Measurements from ENCODE around the gene KCNAB1. TPM values are rescaled to one million over a fixed set of nuclear protein-coding genes. Genes with fewer than 3 reads are reported as not detected.

The KCNAB1 gene
- total RNA-seq, 1 experiment from 2014 or later = not detected

GRCh38 chr3:156180077-156180476 is 59.7 kb downstream of the KCNAB1 start:
- Histone ChIP-seq H2AFZ (ENCODE audit: low read depth, low read length, poor library complexity, severe bottlenecking) (no peak overlapping the region), H3K9me2 (ENCODE audit: insufficient read depth) (no peaks in the 10 kb centered on the region), H3K9me3 (ENCODE audit: control insufficient read depth in 1 of 2, insufficient read depth in 1 of 2, low read depth in 1 of 2, low read length in 2 of 2) (no peaks in the 10 kb centered on the region), H3K9ac (ENCODE audit: low read length) (no peak overlapping the region), H3K36me3 (ENCODE audit: control insufficient read depth in 1 of 2, insufficient read depth in 2 of 2, low read length in 2 of 2) (no peaks in the 10 kb centered on the region), H3K79me2 (ENCODE audit: insufficient read depth, low read length) (no peaks in the 10 kb centered on the region), H3K4me2 (ENCODE audit: low read length) (no peak overlapping the region), H3K4me3 (replicated peaks in 1 of 2; ENCODE audit: low read depth in 1 of 2, low read length in 2 of 2) (no peak overlapping the region), H3K27ac (ENCODE audit: low read depth, low read length) (no peak overlapping the region), H4K20me1 (ENCODE audit: insufficient read depth) (no peaks in the 10 kb centered on the region), H3K4me1 (ENCODE audit: control insufficient read depth in 1 of 2, insufficient read depth in 2 of 2, low read length in 2 of 2) (no peaks in the 10 kb centered on the region), H3K27me3 (ENCODE audit: insufficient read depth, low read length) (no peaks in the 10 kb centered on the region)
- DNase-seq (ENCODE audit: low read depth, low spot score) (no peak), ATAC-seq (no peak)
- intact Hi-C loops (cut with micrococcal nuclease) = no loop called here
- TF ChIP-seq ZNF274 (IDR thresholded peaks at IDR 0.05; ENCODE audit: low read depth, low read length) (no peak), CBX3 (IDR thresholded peaks at IDR 0.05; ENCODE audit: low read depth) (no peak), POLR2AphosphoS5 (IDR thresholded peaks at IDR 0.05; ENCODE audit: low read depth, low read length) (no peak), SIN3A (IDR thresholded peaks at IDR 0.05; ENCODE audit: low read depth) (no peak), REST (IDR thresholded peaks at IDR 0.05; ENCODE audit: low read depth) (no peak), MAX (IDR thresholded peaks at IDR 0.05) (no peak), CTCF (IDR thresholded peaks at IDR 0.05 in 2 of 3, conservative IDR thresholded peaks at IDR 0.05 in 1 of 3; ENCODE audit: borderline replicate concordance in 1 of 3, insufficient read depth in 1 of 3, low read depth in 2 of 3, low read length in 2 of 3) (no peak), EZH2phosphoT487 (IDR thresholded peaks at IDR 0.05; ENCODE audit: borderline replicate concordance) (no peak), EGR1 (IDR thresholded peaks at IDR 0.05; ENCODE audit: low read depth) (no peak), RAD21 (IDR thresholded peaks at IDR 0.05; ENCODE audit: low read depth) (no peak), ZFX (IDR thresholded peaks at IDR 0.05) (no peak), TCF7L2 (IDR thresholded peaks at IDR 0.05; ENCODE audit: borderline replicate concordance, extremely low read depth, insufficient read depth, insufficient read length) (no peak), ATF3 (IDR thresholded peaks at IDR 0.05) (no peak), ELF1 (IDR thresholded peaks at IDR 0.05; ENCODE audit: borderline replicate concordance, low read depth) (no peak), SRF (IDR thresholded peaks at IDR 0.05; ENCODE audit: low read depth) (no peak), EZH2 (IDR thresholded peaks at IDR 0.05) (no peak), SP1 (IDR thresholded peaks at IDR 0.05; ENCODE audit: low read depth) (no peak), YY1 (IDR thresholded peaks at IDR 0.05; ENCODE audit: extremely low read depth, insufficient replicate concordance, low read depth, low read length) (no peak)
- ChIA-PET RAD21 (ENCODE audit: low non-redundant PET in 1 of 2, low total read pairs in 2 of 2, uncharacterized antibody in 2 of 2, unreplicated experiment in 2 of 2) (no interaction called here), POLR2A (no interaction called here), CTCF (no interaction called here)
- BruUV-seq (replicated peaks) = no TSS peak

Measured in HCT116 (cell line).